Left colon (tissue), 2 donors: ENCODE measurements around the gene ZYX. TPM values are rescaled to one million over a fixed set of nuclear protein-coding genes. Genes with fewer than 3 reads are reported as not detected.

Source experiments
- ATAC-seq: fragments of 200-7000 bp; cut with Tn5 transposase; one replicate; pipeline ENCODE4 v1.9.1; 2020; ENCODE audit warnings: mild to moderate bottlenecking, moderate library complexity
- DNase-seq, 2 donors: peaks; one replicate each; pipeline ENCODE4 v3.0.0-alpha.2; 2020
- intact Hi-C, 2 donors: fragments of 100-400 bp; cut with DNase I in 1 of 2; cut with micrococcal nuclease in 1 of 2; formaldehyde crosslinking; loops; one replicate each; pipeline versions ENCODE4 v1.11.2 to v1.14.0; 2022; cut with DNase I, micrococcal nuclease
- total RNA-seq, 2 donors: library from RNA; stranded (reverse); fragmentation: NEBNext Ultra II Directional; extraction: Animal tissue kit (Norgen Biotek cat#: 25700); gene quantifications; one replicate each; pipeline ENCODE4 v1.2.1, GENCODE V29; 2021
- donor health status: DM: no; HTN: no; CAD: no.
- donor health status: DM: yes; HTN: yes; CAD: no.

ZYX gene
- total RNA-seq, 2 donors from 2014 or later = 70.1 to 84.4 TPM

DNA sequence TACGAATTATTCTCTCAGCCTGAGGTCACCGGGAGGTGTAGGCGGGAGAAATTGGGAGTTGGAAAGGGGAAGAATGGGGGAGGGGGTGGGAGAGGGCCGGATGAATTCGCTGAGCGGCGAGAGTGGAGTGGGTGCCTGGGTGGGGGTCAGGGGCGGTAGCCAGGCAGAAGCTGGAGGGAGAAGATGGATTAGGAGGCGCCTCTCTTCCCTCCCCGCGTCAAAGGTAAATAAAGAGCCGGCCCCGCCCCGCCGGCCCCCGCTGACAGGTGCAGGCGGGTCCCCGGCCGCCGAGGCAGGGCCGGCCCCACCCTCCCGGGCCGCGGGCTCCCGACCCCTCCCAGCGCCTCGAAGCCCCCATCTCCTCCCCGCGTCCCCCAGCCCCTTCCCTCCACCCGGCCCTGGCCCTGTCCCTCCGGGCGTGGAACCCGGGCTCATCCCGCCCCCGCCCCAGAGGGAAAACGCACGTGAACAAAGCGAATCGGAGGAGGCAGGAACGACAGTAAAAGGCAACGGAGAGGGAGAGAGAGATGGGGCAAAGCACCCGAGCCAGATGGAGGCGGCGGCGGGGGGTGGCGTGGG lies 19.5 kb upstream of the ZYX start:
- DNase-seq (no peak), ATAC-seq (peak; percentile 49)
- intact Hi-C loops = no loop called here

DNA sequence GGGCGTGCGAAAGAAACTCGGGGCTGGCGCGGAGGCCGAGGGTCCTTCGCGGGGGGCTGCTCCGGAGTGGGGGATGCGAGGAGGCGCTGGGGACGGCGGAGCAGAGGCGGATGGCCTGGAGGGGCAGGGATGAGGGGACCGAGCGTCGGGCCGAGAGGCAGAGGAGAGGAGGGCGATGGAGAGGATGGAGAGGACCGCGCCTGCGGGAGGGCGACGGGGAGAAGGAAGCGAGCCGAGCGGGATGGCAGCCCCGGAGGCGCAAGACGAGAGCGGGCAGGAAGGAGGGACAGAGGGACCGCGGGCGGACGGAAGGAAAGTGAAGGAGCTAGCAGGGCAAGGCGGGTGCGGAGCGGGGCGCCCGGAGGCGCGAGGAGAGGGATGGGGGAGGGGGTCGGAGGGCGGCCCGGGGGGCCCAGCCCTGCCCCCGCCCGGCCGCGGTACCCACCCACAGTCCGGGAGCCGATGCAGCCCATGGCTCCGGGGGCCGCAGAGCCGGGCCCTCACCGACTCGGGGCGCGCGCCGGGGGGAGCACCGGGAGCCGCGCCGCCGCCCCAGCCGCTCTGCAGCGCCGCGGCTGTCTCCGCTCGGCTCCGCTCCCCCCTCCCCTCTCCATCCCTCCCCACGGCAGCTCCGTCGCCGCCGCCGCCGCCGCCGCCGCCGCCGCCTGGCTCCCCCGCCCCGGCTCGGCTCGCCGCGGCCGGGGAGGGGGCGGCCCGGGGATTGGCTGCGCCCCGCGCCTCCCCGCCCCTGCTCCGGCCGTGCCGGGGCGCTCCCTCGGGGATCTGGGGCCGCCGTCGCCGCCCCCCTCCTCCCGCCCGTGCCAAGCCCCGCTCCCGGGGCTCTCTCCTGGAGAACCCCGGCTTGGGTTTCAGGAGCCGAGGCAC lies 18.8 kb upstream of the ZYX start, which contains the start of gene FAM131B:
TSS of gene FAM131B (minus strand) at position 583 of the 885 bp plus-strand sequence. CDS start at position 473, 110 bp downstream.
- DNase-seq (peak in 1 of 2 donors; percentile 36), ATAC-seq (peak; percentile 47)
- intact Hi-C loops = no loop called here

GRCh38 chr7:143363016-143363937 lies 17.9 kb upstream of the ZYX start:
- DNase-seq = no peak
- intact Hi-C loops = no loop called here
- ATAC-seq = no peak

DNA sequence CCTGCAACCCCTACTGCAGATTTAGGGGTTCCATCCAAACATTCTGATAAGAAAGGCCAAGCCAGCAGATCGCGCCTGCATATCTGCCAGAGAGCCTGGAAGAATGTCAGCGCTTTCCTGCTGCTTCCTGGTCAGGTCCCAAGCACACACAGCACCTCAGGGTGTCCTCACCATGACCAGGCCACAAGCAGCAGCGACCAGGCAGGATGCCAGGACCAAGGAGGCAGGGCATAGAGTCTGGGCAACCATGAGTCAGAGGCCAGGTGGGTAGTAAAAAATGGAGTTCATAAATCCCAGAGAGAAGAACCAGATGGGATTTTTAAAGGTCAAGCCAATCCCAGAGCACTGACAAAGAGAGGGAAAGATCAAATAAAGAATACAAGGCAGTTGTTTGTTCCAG lies 13.2 kb upstream of the ZYX start:
- intact Hi-C loops = no loop called here
- peak; percentile 83 for ATAC-seq

GRCh38 chr7:143368387-143368786 lies 12.8 kb upstream of the ZYX start:
- no peak for DNase-seq
- intact Hi-C loops = no loop called here
- no peak for ATAC-seq

More for the DNA sequence above, 13.2 kb upstream of the ZYX start:
- peak; percentile 86 to 95 for DNase-seq

DNA sequence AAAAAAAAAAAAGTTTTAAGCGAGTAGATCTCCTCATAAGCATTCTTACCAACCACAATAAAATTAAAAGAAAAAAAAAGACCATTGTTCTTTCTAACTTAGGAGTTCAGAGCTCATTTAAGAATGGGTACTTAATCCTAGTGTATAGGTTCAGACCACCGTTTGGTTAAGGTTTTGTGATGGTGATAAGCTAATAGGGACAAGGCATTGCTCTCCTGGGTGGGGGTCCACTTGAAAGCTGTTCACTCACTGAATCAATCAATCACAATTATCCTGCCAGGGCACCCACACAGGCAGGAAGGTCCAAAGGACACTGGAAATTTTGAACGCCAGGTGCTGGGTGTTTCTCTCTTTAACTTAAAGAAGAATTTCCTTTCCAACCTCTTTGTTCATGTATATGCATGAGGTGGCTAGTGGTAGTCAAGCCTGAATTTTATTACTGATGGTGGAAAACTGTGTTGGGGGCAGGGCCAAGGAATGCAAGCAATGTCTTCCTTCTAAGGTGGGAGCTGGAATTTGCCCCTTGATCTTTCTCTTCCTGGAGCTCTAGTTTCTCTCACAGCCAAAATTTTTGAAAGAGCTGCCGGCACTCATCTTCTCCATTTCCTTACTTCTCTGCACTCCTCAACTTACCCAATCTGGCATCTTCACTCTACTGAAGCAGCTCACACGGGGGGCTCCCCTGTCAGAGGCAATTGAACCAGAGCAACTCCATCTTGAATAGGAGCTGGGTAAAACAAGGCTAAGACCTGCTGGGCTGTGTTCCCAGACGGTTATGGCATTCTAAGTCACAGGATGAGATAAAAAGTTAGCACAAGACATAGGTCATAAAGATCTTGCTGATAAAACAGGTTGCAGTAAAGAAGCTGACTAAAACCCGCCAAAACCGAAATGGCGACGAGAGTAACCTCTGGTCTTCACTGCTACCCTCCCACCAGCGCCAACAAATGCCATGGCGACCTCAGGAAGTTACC lies 11.2 kb upstream of the ZYX start:
- ATAC-seq = peak; percentile 65

DNA sequence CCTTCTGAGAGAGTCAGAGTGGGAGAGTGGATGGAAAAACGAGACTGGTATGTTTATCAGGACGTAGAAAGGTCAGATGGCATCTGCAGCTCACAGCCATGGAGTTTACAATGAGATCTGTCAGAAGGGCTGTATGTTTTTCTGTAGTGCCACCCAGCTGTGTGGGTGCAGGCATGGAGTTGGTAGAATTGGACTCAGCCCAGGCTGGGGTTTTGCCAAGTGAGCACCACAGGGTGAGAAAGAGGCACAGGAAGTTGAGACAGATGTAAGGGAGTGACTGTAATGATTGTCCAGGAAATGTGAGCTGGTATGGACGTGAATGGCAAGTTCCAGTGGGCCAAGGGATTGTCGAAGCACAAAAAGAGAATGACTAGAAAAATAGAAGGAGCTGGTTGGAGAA lies 9.1 kb upstream of the ZYX start:
- intact Hi-C loops = no loop called here
- ATAC-seq (peak; percentile 65), DNase-seq (peak; percentile 81 to 88)

More for the DNA sequence above, 11.2 kb upstream of the ZYX start:
- peak in 1 of 2 donors; percentile 77 for DNase-seq
- intact Hi-C loops = no loop called here

DNA sequence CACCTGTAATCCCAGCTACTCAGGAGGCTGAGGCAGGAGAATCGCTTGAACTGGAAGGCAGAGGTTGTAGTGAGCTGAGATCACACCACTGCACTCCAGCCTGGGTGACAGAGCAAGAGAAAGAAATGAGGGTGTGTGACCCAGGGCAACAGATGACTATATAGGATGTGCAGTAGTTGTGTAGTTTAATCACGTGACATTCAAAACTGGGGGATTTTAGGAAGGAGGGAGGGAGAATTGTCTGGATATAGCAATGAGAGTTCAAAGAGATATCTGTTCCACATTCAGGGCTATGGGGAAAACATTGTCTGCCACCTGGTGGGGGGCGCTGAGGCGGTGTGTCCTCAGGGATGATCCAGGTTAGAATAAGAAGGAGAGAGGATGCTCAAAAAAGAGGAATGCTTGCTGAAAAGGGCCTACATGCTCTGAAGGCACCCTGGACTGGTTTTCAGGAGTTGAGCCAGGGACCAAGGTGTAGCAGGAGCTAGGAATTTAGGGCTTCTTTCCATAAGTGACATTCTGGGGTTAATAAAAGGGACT lies 7.8 kb upstream of the ZYX start:
- ATAC-seq = no peak
- no peak for DNase-seq
- intact Hi-C loops = no loop called here

GRCh38 chr7:143374561-143374960 lies 6.6 kb upstream of the ZYX start:
- ATAC-seq = no peak
- intact Hi-C loops = no loop called here
- DNase-seq = no peak

DNA sequence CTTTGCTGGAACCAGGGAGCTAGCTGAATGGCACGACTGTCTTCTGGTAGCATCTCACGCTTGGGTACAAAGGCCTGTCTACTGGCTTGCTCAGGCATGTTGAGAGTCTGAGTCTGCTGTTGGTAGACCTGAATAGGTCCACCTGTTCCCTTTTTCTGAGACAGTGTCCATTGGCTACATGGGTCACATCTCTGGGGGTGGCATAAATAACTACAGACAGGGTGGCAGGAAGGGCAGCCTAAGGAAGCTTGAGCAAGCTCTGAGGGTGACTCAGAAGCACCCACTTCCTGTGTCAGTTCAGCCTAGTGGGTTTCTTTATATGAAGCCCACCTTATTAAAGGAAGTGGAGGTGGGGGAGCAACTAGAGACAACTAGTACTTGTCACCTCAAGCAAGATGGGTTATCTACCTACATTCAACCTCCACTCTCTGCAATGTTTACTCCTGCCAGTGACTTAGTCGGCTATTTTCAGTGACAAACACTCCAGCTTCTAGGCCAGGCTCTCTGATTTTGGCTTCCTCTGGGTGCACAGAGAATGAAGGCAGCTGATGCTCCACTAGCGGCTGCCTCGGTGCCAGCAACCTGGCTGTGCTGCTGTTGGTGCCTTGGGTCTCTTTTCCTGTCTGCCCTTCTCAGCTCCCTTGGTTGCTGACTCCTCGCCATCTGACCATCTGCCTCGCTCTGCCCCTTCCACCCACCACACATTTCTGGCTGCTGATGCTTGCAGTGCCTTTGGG lies 5.7 kb upstream of the ZYX start:
- ATAC-seq (no peak), DNase-seq (no peak)
- intact Hi-C loops = no loop called here

DNA sequence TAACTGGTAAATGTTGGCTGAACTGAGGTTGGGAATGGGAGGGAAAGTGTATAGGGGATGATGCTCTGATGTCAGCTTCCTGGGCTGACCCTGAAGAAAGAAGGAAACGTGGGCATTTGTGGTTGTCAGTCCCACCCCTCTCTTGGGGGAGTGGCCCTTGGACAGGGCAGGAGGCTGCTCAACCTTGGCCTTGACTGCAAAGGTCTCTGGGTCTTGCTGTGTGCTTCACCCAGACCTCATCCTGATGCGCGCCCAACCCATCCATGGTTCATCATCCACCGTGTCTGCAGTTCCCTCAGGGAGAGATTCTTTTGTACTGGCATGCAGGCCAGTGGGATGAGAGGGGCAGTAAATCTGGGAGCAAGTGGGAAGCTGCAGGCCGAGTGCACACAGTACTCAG lies 4.7 kb upstream of the ZYX start:
- ATAC-seq = no peak
- intact Hi-C loops = no loop called here

GRCh38 chr7:143379611-143380259 lies 1.4 kb upstream of the ZYX start:
- DNase-seq (no peak), ATAC-seq (peak; percentile 5)
- intact Hi-C loops = no loop called here

More for the DNA sequence above, 4.7 kb upstream of the ZYX start:
- no peak for DNase-seq

DNA sequence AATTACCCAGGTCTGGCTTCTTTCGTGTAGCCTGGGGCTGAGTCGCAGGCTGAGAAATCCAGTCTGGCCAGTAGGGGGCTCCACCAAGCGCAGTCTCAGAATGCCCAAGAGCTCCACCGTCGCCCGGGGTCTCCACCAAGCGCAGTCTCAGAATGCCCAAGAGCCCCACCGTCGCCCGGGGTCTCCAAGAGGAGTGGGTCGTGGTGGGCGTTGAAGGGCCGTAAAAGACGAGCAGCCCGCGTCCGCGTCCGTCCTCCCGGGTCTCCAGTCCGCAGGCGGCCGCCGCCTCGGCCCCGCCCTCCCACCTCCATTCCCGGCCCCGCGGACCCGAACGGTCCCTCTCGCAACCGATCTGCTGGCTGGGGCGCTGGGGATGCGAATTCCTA lies 892 bp upstream of the ZYX start:
- intact Hi-C loops = no loop called here
- peak; percentile 84 to 93 for DNase-seq
- ATAC-seq = peak; percentile 70

GRCh38 chr7:143381427-143382125 lies 431 bp downstream of the ZYX start:
- ATAC-seq (no peak), DNase-seq (peak; percentile 68 to 74)
- intact Hi-C loops = no loop called here

DNA sequence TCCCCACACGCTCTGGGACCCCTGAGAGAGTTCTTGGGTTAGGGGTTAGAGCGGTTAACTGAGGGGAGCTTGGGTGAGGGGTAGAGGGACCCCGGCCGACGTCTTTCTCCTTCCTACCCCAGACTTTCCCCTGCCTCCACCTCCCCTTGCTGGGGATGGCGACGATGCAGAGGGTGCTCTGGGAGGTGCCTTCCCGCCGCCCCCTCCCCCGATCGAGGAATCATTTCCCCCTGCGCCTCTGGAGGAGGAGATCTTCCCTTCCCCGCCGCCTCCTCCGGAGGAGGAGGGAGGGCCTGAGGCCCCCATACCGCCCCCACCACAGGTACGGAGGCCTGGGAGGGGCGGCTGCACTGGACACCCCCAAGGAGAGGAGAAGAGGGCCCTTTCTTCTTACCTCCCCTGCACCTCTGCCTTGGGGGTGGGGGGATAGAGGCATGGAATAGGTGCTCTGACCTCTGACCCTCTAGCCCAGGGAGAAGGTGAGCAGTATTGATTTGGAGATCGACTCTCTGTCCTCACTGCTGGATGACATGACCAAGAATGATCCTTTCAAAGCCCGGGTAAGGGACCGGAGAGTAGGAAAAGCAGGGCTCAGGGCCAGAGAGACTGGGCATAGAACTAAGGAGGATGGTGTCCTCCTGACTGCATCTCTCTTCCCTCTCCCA lies 1.1 kb downstream of the ZYX start:
- intact Hi-C loops = no loop called here
- DNase-seq = no peak

More for the DNA sequence above, 1.1 kb downstream of the ZYX start:
- no peak for ATAC-seq
